Measurements from ENCODE around the gene SPINT1. TPM values are rescaled to one million over a fixed set of nuclear protein-coding genes. Genes with fewer than 3 reads are reported as not detected.

SPINT1 gene
- total and polyA plus RNA-seq, 8 donors, result 39.3 to 123 (median 51.1) TPM

DNA sequence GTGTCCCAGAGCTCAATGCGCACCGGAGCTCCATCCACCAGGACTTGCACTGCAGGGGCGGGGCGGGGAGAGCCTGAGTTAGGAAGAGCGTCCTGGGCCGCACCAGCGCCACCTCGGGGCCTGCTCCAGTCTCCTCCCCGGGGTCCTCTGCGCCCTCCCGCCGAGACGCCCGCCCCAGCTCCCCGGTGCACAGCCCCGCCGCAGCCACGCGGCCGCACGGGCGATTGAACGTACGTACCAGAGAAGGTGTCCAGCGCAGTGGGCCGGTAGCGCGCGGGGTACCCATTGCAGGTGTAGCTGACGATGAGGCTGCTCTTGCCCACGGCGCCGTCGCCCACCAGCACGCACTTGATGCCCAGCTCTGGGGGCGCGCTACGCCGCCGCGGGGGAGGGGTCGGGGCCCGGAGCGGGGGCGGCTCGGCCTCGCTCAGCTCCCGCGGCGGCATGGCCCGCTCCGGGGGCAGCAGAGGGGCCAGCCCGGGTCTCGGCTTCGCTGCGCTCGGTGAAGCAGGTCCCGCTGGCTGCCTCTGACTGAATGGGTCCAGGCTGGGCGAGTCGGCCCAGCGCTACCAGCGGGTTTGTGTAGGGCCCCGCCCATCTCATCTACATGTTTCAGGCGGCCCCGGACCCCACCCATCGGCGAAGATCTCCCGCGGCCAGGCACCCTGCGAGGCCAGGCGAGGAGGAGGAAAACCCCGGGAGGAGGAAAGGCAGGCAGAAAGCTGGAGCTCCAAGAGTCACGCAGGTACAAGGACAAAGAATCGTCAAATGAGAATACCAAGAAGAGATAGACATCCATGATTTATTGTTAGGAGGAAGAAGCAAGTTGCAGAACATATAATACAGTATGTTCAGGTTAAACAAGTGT, 30.1 kb downstream of the SPINT1 start, which contains the start of gene RHOV:
TSS of gene RHOV (minus strand) at position 541 of the 868 bp plus-strand sequence. CDS start at position 446, 95 bp downstream.
- ATAC-seq, result peak; percentile 74 to 81 (median 78)
- no peak for FAIRE-seq
- no peaks in the 10 kb centered on the region for H3K9me3 ChIP-seq
- TF ChIP-seq, protein P1, sequence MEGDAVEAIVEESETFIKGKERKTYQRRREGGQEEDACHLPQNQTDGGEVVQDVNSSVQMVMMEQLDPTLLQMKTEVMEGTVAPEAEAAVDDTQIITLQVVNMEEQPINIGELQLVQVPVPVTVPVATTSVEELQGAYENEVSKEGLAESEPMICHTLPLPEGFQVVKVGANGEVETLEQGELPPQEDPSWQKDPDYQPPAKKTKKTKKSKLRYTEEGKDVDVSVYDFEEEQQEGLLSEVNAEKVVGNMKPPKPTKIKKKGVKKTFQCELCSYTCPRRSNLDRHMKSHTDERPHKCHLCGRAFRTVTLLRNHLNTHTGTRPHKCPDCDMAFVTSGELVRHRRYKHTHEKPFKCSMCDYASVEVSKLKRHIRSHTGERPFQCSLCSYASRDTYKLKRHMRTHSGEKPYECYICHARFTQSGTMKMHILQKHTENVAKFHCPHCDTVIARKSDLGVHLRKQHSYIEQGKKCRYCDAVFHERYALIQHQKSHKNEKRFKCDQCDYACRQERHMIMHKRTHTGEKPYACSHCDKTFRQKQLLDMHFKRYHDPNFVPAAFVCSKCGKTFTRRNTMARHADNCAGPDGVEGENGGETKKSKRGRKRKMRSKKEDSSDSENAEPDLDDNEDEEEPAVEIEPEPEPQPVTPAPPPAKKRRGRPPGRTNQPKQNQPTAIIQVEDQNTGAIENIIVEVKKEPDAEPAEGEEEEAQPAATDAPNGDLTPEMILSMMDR (IDR thresholded peaks at IDR 0.05), result peak in 3 of 4 donors; percentile 5 to 15 (median 7)
- peak within 1 kb of the TSS; percentile 80 to 97 (median 90) for H3K27ac ChIP-seq
- peaks cover 8 to 20% (median 18%) of the 10 kb centered on the region in 3 donors for H3K4me1 ChIP-seq
- H3K36me3 ChIP-seq, result no peaks in the 10 kb centered on the region
- intact Hi-C loops (cut with DNase I), result no loop called here
- 0% methylated on average over 64 to 74 of the region's 74 CpGs for WGBS, 2 donors
- no peaks in the 10 kb centered on the region for H3K27me3 ChIP-seq
- DNase-seq, result peak; percentile 82 to 95 (median 91)
- peak within 1 kb of the TSS; percentile 50 to 89 (median 64) for H3K4me3 ChIP-seq

DNA sequence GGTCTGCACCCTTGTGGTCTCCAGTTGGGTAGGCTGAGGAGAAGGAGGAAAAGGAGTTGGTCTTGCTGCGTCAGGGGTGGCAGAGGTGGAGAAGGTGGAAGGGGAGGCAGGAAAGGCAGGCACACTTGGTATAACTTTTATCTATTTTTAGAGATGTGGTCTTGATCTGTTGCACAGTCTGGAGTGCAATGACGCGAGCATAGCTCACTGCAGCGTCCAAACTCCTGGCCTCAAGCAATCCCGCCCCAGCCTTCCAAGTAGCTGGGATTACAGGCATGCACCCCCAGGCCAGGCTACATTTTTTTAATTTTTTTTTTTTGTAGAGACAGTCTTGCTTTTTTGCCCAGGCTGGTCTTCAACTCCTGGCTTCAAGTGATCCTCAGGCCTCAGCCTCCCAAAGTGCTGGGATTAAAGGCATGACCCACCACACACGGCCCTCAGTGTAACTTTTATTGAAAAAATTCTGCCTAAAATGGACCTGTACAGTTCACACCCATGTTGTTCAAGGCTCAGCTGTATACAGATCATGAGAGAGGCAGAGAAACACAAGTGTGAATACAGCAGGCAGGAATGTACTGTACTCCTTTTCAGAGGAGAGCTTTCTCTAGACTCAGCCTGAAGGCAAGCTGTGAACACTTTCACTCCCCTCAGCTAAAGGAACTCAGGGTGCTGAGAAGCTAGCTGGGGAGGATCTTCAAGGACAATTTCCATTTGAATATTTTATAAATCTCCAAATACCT, 32.3 kb downstream of the SPINT1 start:
- Histone ChIP-seq H3K4me1 (peaks cover 4 to 11% (median 10%) of the 10 kb centered on the region in 3 donors), H3K27me3 (no peaks in the 10 kb centered on the region), H3K27ac (no peak overlapping the region), H3K9me3 (no peaks in the 10 kb centered on the region), H3K4me3 (no peak overlapping the region), H3K36me3 (no peaks in the 10 kb centered on the region)
- TF ChIP-seq, protein P1 (IDR thresholded peaks at IDR 0.05), result no peak
- DNase-seq (no peak), FAIRE-seq (no peak), ATAC-seq (no peak)
- intact Hi-C loops (cut with DNase I), result no loop called here
- WGBS, 2 donors, result 89 to 93% methylated on average over 6 of the region's 6 CpGs

DNA sequence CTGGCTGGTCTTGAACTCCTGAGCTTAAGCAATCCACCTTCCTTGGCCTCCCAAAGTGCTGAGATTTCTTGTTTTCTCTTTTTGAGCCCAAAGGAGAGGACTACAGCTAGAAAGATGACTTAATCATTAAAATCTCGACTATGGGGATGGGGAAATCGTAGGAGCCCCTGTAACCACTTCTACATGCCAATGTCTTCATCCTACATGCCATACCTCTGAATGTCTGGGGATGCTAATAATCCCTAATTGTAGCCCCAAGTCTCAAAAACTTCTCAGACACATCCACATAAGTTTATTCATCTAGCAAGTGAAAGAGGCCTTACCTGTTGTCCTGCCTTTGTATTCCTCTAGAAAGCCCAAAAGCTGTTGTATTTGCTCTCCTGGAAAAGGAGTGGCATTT, 33.8 kb downstream of the SPINT1 start:
- no peaks in the 10 kb centered on the region for H3K9me3 ChIP-seq
- peaks cover 0 to 6% (median 5%) of the 10 kb centered on the region in 3 donors for H3K4me1 ChIP-seq
- H3K27me3 ChIP-seq, result no peaks in the 10 kb centered on the region
- FAIRE-seq (no peak), ATAC-seq (no peak), DNase-seq (no peak)
- H3K4me3 ChIP-seq, result no peak overlapping the region
- TF ChIP-seq, protein P1 (IDR thresholded peaks at IDR 0.05), result no peak
- no peaks in the 10 kb centered on the region for H3K36me3 ChIP-seq
- WGBS, 2 donors, result 42 to 48% methylated on average over 2 of the region's 2 CpGs
- H3K27ac ChIP-seq, result no peak overlapping the region
- intact Hi-C loops (cut with DNase I), result no loop called here

DNA sequence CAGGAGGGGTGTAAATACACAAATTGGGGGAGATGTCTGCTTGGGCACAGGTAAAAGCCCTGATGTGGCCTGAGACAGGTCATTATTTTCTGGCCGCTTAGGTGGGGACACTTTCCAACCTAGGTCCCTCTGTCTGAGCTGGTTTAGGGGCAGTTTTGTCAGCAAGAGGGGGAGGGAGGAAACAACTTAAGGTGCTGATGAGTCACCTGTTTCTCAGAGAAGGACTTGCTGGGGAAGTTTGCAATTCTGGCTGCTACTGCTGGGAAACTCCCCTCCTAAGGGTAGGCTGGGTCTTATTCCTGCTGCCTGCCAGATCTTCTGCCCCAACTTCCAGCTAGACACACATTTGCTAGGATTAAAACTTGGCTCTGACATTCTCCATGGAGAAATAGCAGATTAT, 34.9 kb downstream of the SPINT1 start:
- H3K4me1 ChIP-seq, result peaks cover 0 to 6% (median 0%) of the 10 kb centered on the region in 3 donors
- H3K27ac ChIP-seq, result no peak overlapping the region
- intact Hi-C loops (cut with DNase I), result no loop called here
- no peaks in the 10 kb centered on the region for H3K9me3 ChIP-seq
- DNase-seq, result no peak
- 89 to 100% methylated on average over 1 of the region's 1 CpG for WGBS, 2 donors
- no peaks in the 10 kb centered on the region for H3K27me3 ChIP-seq
- peak in 2 of 4 donors; percentile 65 to 70 for ATAC-seq
- FAIRE-seq, result no peak
- H3K4me3 ChIP-seq, result no peak overlapping the region
- TF ChIP-seq, protein P1 (IDR thresholded peaks at IDR 0.05), result no peak
- no peaks in the 10 kb centered on the region for H3K36me3 ChIP-seq

All from pancreas (tissue), 10 donors.